ENCODE data around the gene EXOC3L1. TPM values are rescaled to one million over a fixed set of nuclear protein-coding genes. Genes with fewer than 3 reads are reported as not detected.

Gene EXOC3L1
- total and polyA plus RNA-seq, 2 of the 13 experiments (the other 11 are each of a cell fraction or from before 2014, with no cell fraction given), result 0.12 TPM; not detected in 1

DNA sequence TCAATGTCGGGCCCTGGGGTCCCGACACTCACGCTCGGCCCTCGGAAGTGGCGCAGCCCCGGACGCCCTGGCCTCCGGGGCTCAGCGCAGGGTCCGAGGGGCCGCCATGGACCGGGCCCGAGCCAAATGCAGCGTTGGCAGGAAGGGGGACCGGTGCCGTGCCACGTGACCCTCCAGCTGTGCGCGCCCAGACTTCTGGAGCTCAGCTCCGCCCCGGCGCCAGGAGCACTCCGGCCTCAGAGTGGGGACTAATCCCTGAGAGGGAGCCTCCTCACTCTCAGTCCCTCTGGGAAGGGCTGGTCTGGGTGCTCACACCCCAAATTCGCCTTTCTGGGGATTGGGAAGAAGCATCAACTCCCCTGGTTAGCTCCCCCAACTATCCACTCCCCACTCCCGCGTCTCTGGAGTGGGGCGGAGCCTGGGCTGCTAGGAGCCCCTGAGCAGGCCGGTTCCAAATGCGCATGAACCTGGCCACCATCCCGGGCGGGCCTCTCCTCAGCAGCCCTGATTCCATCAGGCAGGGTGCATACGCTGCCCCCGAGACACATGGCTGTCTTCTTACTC is 39.0 kb downstream of the EXOC3L1 start, which contains the start of gene B3GNT9 (continued):
- TF ChIP-seq ZNF609 (CRISPR knock-in tag; IDR thresholded peaks at IDR 0.05; ENCODE audit: borderline replicate concordance) (no peak), HNRNPUL1 (IDR thresholded peaks at IDR 0.05; ENCODE audit: low read depth, low read length) (no peak), ZFP41 (CRISPR knock-in tag; IDR thresholded peaks at IDR 0.05; ENCODE audit: borderline replicate concordance) (peak; percentile 94), NAIF1 (CRISPR knock-in tag; IDR thresholded peaks at IDR 0.05; ENCODE audit: borderline replicate concordance) (no peak), CTCF (CRISPR knock-in tag; IDR thresholded peaks at IDR 0.05) (peak; percentile 8; the same call in 1 of the 2 replicates), CCAR2 (optimal IDR thresholded peaks at IDR 0.05; ENCODE audit: low read depth, low read length) (no peak), ZFY (CRISPR knock-in tag; IDR thresholded peaks at IDR 0.05) (peak; percentile 80), RELA (CRISPR knock-in tag; IDR thresholded peaks at IDR 0.05) (no peak), GABPA (IDR thresholded peaks at IDR 0.05; ENCODE audit: low read depth, low read length) (no peak), GABPA (CRISPR knock-in tag; IDR thresholded peaks at IDR 0.05; ENCODE audit: low read depth) (no peak), ZNF788 (CRISPR knock-in tag; IDR thresholded peaks at IDR 0.05; ENCODE audit: borderline replicate concordance) (0 out of 2 replicates have a peak, but pooled peaks have one; percentile 27), ZNF230 (CRISPR knock-in tag; IDR thresholded peaks at IDR 0.05) (0 out of 2 replicates have a peak, but pooled peaks have one; percentile 65), ARNTL (CRISPR knock-in tag; IDR thresholded peaks at IDR 0.05) (peak; percentile 94), ZNF879 (CRISPR knock-in tag; IDR thresholded peaks at IDR 0.05) (peak; percentile 73; the same call in 1 of the 2 replicates), FUBP1 (CRISPR knock-in tag; IDR thresholded peaks at IDR 0.05; ENCODE audit: borderline replicate concordance) (no peak), ZNF430 (CRISPR knock-in tag; IDR thresholded peaks at IDR 0.05) (no peak), MED13 (CRISPR knock-in tag; IDR thresholded peaks at IDR 0.05) (0 out of 2 replicates have a peak, but pooled peaks have one; percentile 48), CENPX (CRISPR knock-in tag; IDR thresholded peaks at IDR 0.05) (no peak), HMG20B (CRISPR knock-in tag; conservative IDR thresholded peaks at IDR 0.05) (0 out of 2 replicates have a peak, but pooled peaks have one; percentile 34)
- TF ChIP-seq, protein P1, sequence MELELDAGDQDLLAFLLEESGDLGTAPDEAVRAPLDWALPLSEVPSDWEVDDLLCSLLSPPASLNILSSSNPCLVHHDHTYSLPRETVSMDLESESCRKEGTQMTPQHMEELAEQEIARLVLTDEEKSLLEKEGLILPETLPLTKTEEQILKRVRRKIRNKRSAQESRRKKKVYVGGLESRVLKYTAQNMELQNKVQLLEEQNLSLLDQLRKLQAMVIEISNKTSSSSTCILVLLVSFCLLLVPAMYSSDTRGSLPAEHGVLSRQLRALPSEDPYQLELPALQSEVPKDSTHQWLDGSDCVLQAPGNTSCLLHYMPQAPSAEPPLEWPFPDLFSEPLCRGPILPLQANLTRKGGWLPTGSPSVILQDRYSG (CRISPR knock-in tag; IDR thresholded peaks at IDR 0.05), result no peak

Measured in HepG2 (cell line).